Smooth muscle cell (in vitro differentiated cells): ENCODE measurements around the gene CYP27C1. TPM values are rescaled to one million over a fixed set of nuclear protein-coding genes. Genes with fewer than 3 reads are reported as not detected.
A peak's percentile ranks its signal among the peaks of the same experiment; 100 is the strongest.

Experiments used
- DNase-seq: peaks from one replicate; lab custom pipeline; 2025; ENCODE audit not compliant: unreplicated experiment; lab: John Stamatoyannopoulos, UW
- H2AFZ ChIP-seq: fragments of 200-600 bp; sonication (generic); 2 replicates; pipeline ENCODE4 v1.6.0; 2016; ENCODE audit warnings: antibody characterized with exemption, low read depth, mild to moderate bottlenecking
- H3F3A ChIP-seq: fragments of 200-600 bp; sonication (generic); 2 replicates; pipeline ENCODE4 v1.6.0; 2017; ENCODE audit warnings: antibody characterized with exemption, low read depth
- H3K27ac ChIP-seq: fragments of 200-600 bp; sonication (generic); 2 replicates; pipeline ENCODE4 v1.5.1; 2016; ENCODE audit warnings: low read depth, mild to moderate bottlenecking
- H3K27me3 ChIP-seq: fragments of 200-600 bp; sonication (generic); 2 replicates; pipeline ENCODE4 v1.6.1; 2016; ENCODE audit warnings: low read depth, mild to moderate bottlenecking
- H3K36me3 ChIP-seq: fragments of 200-600 bp; sonication (generic); 2 replicates; pipeline ENCODE4 v1.5.1; 2016; ENCODE audit warnings: low read depth
- H3K4me1 ChIP-seq: fragments of 200-600 bp; sonication (generic); 2 replicates; pipeline ENCODE4 v1.5.1; 2016; ENCODE audit warnings: low read depth
- H3K4me2 ChIP-seq: fragments of 200-600 bp; sonication (generic); 2 replicates; pipeline ENCODE4 v1.6.0; 2016; ENCODE audit warnings: mild to moderate bottlenecking
- H3K4me3 ChIP-seq: fragments of 200-600 bp; sonication (generic); 2 replicates; pipeline ENCODE4 v1.5.1; 2016; ENCODE audit warnings: mild to moderate bottlenecking
- H3K79me2 ChIP-seq: fragments of 200-600 bp; sonication (generic); 2 replicates; pipeline ENCODE4 v1.6.0; 2016; ENCODE audit warnings: low read depth, mild to moderate bottlenecking
- H3K9ac ChIP-seq: fragments of 200-600 bp; sonication (generic); 2 replicates; pipeline ENCODE4 v1.6.0; 2016; ENCODE audit warnings: low read depth
- H3K9me3 ChIP-seq: fragments of 200-600 bp; sonication (generic); replicated peaks from 2 replicates; pipeline ENCODE4 v1.5.1; 2016; ENCODE audit warnings: low read depth
- H4K20me1 ChIP-seq: fragments of 200-600 bp; sonication (generic); 2 replicates; pipeline ENCODE4 v1.6.0; 2016; ENCODE audit warnings: low read depth
- CTCF ChIP-seq: fragments of 200-600 bp; sonication (generic); IDR thresholded peaks from 2 replicates; pipeline ENCODE4 v1.5.1; 2017; ENCODE audit warnings: borderline replicate concordance, mild to moderate bottlenecking, antibody characterized with exemption; ENCODE audit not compliant: insufficient read depth, poor library complexity, severe bottlenecking
- WGBS: methylation state at CpG from one replicate; pipeline ENCODE4 v1.1.7; 2016; ENCODE audit warnings: low lambda C conversion rate; 5-methylcytosine and 5-hydroxymethylcytosine counted together
- polyA plus RNA-seq: library from polyadenylated mRNA; unstranded; fragments of >200 nt; fragmentation: Nextera tagmentation; extraction: Ambion mirVana; gene quantifications from 2 replicates; pipeline ENCODE4 v1.2.1, GENCODE V29; 2016
- total RNA-seq: library from RNA; depleted of rRNA; stranded (reverse); fragments of >200 nt; gene quantifications from 2 replicates; pipeline ENCODE4 v1.2.3, GENCODE V29; 2014

CYP27C1 gene
- total and polyA plus RNA-seq, 2 experiments from 2014 or later, result 2.0 to 5.0 TPM

- 38% methylated on average over 16 of the region's 19 CpGs for WGBS
- DNase-seq, result no peak
- no peaks in the 10 kb centered on the region for H3K79me2 ChIP-seq
- H4K20me1 ChIP-seq, result no peaks in the 10 kb centered on the region
- H3K4me2 ChIP-seq, result peak overlapping the region; percentile 62
- peaks cover 4% of the 10 kb centered on the region for H3K9me3 ChIP-seq
- no peak overlapping the region for H3K9ac ChIP-seq
- H2AFZ ChIP-seq, result no peak overlapping the region
- peaks cover 11% of the 10 kb centered on the region for H3K4me1 ChIP-seq
- no peaks in the 10 kb centered on the region for H3F3A ChIP-seq
- H3K4me3 ChIP-seq, result no peak overlapping the region
- no peaks in the 10 kb centered on the region for H3K27me3 ChIP-seq
- no peaks in the 10 kb centered on the region for H3K36me3 ChIP-seq
- no peak overlapping the region for H3K27ac ChIP-seq
- TF ChIP-seq CTCF, result peak; percentile 64
These were observed 22.4 kb downstream of the CYP27C1 start for GRCh38 chr2:127197475-127198385.

GRCh38 chr2:127196998-127197397 is 23.1 kb downstream of the CYP27C1 start:
- no peak for DNase-seq
- 64% methylated on average over 4 of the region's 4 CpGs for whole genome bisulfite sequencing

GRCh38 chr2:127196549-127196948 is 23.6 kb downstream of the CYP27C1 start:
- TF ChIP-seq CTCF, result no peak
- H3K36me3 ChIP-seq, result no peaks in the 10 kb centered on the region
- H3K4me1 ChIP-seq, result peaks cover 11% of the 10 kb centered on the region
- DNase-seq, result no peak
- H4K20me1 ChIP-seq, result no peaks in the 10 kb centered on the region
- 100% methylated on average over 2 of the region's 2 CpGs for WGBS
- H3K27ac ChIP-seq, result no peak overlapping the region
- no peak overlapping the region for H2AFZ ChIP-seq
- no peaks in the 10 kb centered on the region for H3K27me3 ChIP-seq
- H3F3A ChIP-seq, result no peaks in the 10 kb centered on the region
- no peaks in the 10 kb centered on the region for H3K79me2 ChIP-seq
- H3K4me3 ChIP-seq, result no peak overlapping the region
- H3K4me2 ChIP-seq, result no peak overlapping the region
- peaks cover 4% of the 10 kb centered on the region for H3K9me3 ChIP-seq
- no peak overlapping the region for H3K9ac ChIP-seq

More at GRCh38 chr2:127196998-127197397, 23.1 kb downstream of the CYP27C1 start:
- Histone ChIP-seq H4K20me1 (no peaks in the 10 kb centered on the region), H3K27ac (no peak overlapping the region), H3K36me3 (no peaks in the 10 kb centered on the region), H3K79me2 (no peaks in the 10 kb centered on the region), H3K4me3 (no peak overlapping the region), H3K27me3 (no peaks in the 10 kb centered on the region), H3F3A (no peaks in the 10 kb centered on the region), H3K9me3 (peaks cover 4% of the 10 kb centered on the region), H3K4me2 (no peak overlapping the region), H2AFZ (no peak overlapping the region), H3K4me1 (peaks cover 11% of the 10 kb centered on the region), H3K9ac (no peak overlapping the region)
- TF ChIP-seq CTCF, result peak; percentile 28
